Measurements from ENCODE around the gene PAPPA2. TPM values are rescaled to one million over a fixed set of nuclear protein-coding genes. Genes with fewer than 3 reads are reported as not detected.

PAPPA2 gene
- total and polyA plus RNA-seq, 9 donors = 0.01 to 0.69 (median 0.32) TPM; not detected in 4

- H3K27ac ChIP-seq = no peak overlapping the region
- no peaks in the 10 kb centered on the region for H3K36me3 ChIP-seq
- DNase-seq = no peak
- TF ChIP-seq POLR2A (IDR thresholded peaks at IDR 0.05) (no peak), EP300 (IDR thresholded peaks at IDR 0.05) (no peak), CTCF (IDR thresholded peaks at IDR 0.05) (no peak)
- intact Hi-C loops (cut with DNase I) = no loop called here
- 70 to 80% (median 70%) methylated on average over 1 of the region's 1 CpG for WGBS, 3 donors
- no peak overlapping the region for H3K4me3 ChIP-seq
- H3K9me3 ChIP-seq = no peaks in the 10 kb centered on the region
- H3K4me1 ChIP-seq (ENCODE audit: insufficient read depth) = no peaks in the 10 kb centered on the region
- H3K27me3 ChIP-seq = no peaks in the 10 kb centered on the region
These were observed 317.0 kb downstream of the PAPPA2 start for GRCh38 chr1:176779992-176780328.

- H3K27ac ChIP-seq = no peak overlapping the region
- H3K9me3 ChIP-seq = no peaks in the 10 kb centered on the region
- TF ChIP-seq EP300 (IDR thresholded peaks at IDR 0.05) (no peak), CTCF (IDR thresholded peaks at IDR 0.05) (no peak), POLR2A (IDR thresholded peaks at IDR 0.05) (no peak)
- H3K4me1 ChIP-seq (ENCODE audit: insufficient read depth) = no peaks in the 10 kb centered on the region
- no peak overlapping the region for H3K4me3 ChIP-seq
- no peaks in the 10 kb centered on the region for H3K27me3 ChIP-seq
- DNase-seq = no peak
- no peaks in the 10 kb centered on the region for H3K36me3 ChIP-seq
- WGBS, 3 donors = 84 to 88% (median 85%) methylated on average over 5 of the region's 5 CpGs
- intact Hi-C loops (cut with DNase I) = no loop called here
These were observed 320.3 kb downstream of the PAPPA2 start for GRCh38 chr1:176783309-176783708.

- H3K4me3 ChIP-seq = no peak overlapping the region
- no peak overlapping the region for H3K27ac ChIP-seq
- WGBS, 3 donors = 86 to 91% (median 87%) methylated on average over 6 of the region's 6 CpGs
- H3K27me3 ChIP-seq = no peaks in the 10 kb centered on the region
- H3K9me3 ChIP-seq = no peaks in the 10 kb centered on the region
- H3K4me1 ChIP-seq (ENCODE audit: insufficient read depth) = no peaks in the 10 kb centered on the region
- H3K36me3 ChIP-seq = no peaks in the 10 kb centered on the region
- no peak for TF ChIP-seq POLR2A (IDR thresholded peaks at IDR 0.05)
- no peak for TF ChIP-seq EP300 (IDR thresholded peaks at IDR 0.05)
- no peak for TF ChIP-seq CTCF (IDR thresholded peaks at IDR 0.05)
- DNase-seq = no peak
- intact Hi-C loops (cut with DNase I) = no loop called here
These were observed 322.1 kb downstream of the PAPPA2 start for GRCh38 chr1:176785056-176785455.

- intact Hi-C loops (cut with DNase I) = no loop called here
- Histone ChIP-seq H3K27me3 (no peaks in the 10 kb centered on the region), H3K27ac (no peak overlapping the region), H3K36me3 (no peaks in the 10 kb centered on the region), H3K9me3 (no peaks in the 10 kb centered on the region), H3K4me1 (ENCODE audit: insufficient read depth) (no peaks in the 10 kb centered on the region), H3K4me3 (no peak overlapping the region)
- DNase-seq = no peak
- whole genome bisulfite sequencing, 3 donors = 2 to 6% (median 3%) methylated on average over 5 of the region's 5 CpGs
- no peak for TF ChIP-seq EP300 (IDR thresholded peaks at IDR 0.05)
- no peak for TF ChIP-seq POLR2A (IDR thresholded peaks at IDR 0.05)
- TF ChIP-seq CTCF (IDR thresholded peaks at IDR 0.05) = no peak
These were observed 322.8 kb downstream of the PAPPA2 start for GRCh38 chr1:176785791-176786190.

- H3K4me1 ChIP-seq (ENCODE audit: insufficient read depth) = no peaks in the 10 kb centered on the region
- no peaks in the 10 kb centered on the region for H3K9me3 ChIP-seq
- no peak for DNase-seq
- no peak overlapping the region for H3K27ac ChIP-seq
- H3K27me3 ChIP-seq = no peaks in the 10 kb centered on the region
- TF ChIP-seq POLR2A (IDR thresholded peaks at IDR 0.05) (no peak), CTCF (IDR thresholded peaks at IDR 0.05) (no peak), EP300 (IDR thresholded peaks at IDR 0.05) (no peak)
- H3K4me3 ChIP-seq = no peak overlapping the region
- intact Hi-C loops (cut with DNase I) = no loop called here
- no peaks in the 10 kb centered on the region for H3K36me3 ChIP-seq
- 11 to 20% (median 12%) methylated on average over 4 of the region's 4 CpGs for WGBS, 3 donors
These were observed 323.3 kb downstream of the PAPPA2 start for GRCh38 chr1:176786274-176786673.
